ENCODE results near the gene GNA15.

The GNA15 gene

DNA sequence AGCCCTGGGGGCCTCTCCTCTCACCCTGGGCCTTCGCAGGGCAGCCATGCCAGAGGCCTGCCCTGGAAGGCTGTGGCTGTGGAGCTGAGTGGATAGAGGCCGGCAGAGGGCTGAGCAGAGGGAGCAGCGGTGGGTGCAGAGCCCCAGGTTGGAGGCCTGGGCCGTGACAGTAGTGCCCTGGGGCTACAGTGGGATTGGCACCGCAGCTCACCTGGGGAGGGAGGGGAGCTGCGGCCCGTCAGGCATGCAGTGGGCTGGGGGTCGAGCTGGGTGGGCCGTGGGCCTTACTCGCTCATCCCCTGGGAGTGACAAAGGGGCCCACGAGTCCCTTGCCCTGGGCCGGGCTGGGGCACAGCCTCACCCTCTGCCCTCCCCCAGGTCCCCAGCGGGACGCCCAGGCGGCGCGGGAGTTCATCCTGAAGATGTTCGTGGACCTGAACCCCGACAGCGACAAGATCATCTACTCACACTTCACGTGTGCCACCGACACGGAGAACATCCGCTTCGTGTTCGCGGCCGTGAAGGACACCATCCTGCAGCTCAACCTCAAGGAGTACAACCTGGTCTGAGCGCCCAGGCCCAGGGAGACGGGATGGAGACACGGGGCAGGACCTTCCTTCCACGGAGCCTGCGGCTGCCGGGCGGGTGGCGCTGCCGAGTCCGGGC, 15.1 kb upstream of the GNA15 start:
- in situ Hi-C loops (cut with HindIII; ENCODE audit: low sequenced_read_pairs): no loop called here

DNA sequence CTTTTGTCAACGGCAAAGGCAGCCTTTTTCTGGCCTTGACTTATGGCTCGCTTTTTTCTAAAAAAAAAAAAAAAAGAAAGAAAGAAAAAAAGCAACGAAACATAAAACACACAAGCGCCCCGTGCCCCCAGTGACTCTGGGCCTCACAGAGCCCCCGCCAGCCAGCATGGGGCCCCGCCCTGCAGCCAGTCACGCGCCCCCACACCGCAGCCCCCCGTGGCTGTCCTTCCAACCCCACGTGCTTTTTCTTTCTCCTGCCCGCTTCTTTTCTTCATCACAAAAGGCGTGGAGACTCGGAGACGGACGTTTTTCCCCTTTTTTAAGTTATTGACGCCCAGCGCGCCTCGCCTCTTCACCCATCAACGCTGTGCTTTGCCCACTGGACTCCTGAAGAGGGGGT, 14.4 kb upstream of the GNA15 start:
- in situ Hi-C loops (cut with HindIII; ENCODE audit: low sequenced_read_pairs): no loop called here

DNA sequence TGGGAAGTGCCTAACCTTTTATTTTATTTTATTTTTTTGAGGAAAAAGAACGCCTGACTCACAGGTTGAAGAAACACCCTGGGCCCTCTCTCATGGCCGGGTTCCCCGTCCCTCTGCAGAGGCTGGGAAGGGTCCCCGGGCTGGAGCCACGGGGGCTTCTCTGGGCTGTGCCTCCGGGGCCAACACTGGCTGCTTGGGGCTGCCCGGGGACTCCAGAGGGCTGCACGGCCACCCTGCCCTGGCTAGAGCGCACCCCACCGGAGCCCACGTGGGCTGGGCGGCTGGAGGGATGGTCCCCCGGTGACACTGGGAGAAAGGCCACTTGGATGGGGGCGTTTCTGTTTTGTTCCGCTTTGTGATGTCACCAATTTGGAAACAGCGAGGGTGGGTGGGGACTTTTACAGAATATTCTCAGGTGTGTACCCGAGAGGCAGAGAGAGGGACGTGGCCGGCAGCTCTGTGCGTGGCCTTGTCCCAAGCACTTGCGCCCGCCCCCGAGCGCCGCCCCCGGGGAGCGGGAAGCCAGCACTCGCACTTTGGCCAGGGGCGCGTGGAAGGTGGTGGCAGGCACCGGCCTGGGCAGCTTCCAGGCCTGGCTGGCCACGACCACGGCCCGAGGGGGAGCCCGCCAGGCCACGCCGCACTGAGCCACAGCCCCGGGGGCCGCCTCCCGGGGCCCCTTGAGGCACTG, 13.9 kb upstream of the GNA15 start:
- in situ Hi-C loops (cut with HindIII; ENCODE audit: low sequenced_read_pairs): no loop called here

DNA sequence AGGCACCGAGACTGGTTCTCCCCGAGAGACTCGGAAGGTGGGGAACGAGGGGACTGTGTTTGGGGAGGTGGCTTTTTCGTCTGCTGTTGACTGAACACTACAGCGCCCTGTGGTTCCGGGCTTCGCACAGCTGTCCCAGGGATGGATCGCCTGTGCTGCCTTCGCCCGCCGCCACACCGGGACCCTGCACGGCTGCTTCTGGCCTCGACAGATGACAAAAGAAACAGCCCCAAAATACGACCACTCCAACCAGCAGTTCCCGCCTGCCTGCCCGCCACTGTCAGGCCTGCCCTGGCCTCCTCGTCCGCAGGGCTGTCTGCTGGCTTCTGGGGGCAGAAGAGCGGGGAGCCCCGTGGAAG, 13.3 kb upstream of the GNA15 start:
- in situ Hi-C loops (cut with HindIII; ENCODE audit: low sequenced_read_pairs): no loop called here

DNA sequence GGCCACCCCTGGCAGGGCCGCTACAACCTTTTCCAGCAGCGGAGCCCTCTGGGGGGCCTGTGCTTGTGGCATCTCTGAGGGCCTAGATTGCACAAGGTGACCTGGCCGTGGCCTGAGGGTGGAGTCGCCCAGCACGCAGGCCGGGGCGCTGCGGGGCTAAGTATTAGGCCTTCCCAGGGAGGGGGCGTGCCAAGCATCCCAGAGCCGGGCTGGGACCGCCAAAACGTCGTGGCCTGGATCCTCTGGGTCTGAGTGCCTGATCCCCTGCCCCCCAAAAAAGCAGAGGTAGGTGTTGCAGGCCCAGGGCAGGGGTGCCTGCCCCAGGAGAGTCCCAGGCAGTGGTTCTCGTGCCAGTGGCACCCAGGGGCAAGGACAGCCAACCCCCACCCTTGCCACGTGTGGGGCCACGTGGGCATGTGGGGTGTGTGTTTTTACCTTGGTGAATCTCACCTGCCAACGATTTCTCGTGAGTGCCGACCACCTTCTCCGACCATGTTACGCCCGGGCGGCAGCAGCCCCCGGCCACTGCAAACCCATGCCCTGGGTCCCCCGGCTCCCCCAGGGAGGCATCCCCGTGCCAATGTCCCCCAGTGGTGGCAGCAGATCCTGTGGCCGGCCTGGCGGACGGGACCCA, 12.6 kb upstream of the GNA15 start:
- in situ Hi-C loops (cut with HindIII; ENCODE audit: low sequenced_read_pairs): no loop called here

DNA sequence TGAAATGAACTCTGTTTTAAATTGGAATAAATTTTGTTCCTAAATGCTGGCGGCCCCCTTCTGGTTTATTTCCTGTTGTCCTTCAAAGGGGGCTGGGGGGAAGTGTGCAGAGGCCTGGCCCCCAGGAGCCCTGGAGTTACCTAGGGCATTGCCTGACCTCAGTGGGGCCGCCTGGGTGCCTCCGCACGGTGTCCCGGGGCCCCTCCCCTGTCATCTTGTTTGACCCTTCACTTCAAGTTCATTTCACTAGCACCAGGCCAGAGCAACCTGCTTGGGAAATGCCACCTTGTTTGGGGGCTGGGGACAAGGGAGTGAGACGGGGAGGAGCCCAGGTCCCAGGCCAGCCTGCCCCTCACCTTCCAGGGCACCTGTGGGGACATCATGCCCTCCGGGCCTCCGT, 11.9 kb upstream of the GNA15 start:
- in situ Hi-C loops (cut with HindIII; ENCODE audit: low sequenced_read_pairs): no loop called here

DNA sequence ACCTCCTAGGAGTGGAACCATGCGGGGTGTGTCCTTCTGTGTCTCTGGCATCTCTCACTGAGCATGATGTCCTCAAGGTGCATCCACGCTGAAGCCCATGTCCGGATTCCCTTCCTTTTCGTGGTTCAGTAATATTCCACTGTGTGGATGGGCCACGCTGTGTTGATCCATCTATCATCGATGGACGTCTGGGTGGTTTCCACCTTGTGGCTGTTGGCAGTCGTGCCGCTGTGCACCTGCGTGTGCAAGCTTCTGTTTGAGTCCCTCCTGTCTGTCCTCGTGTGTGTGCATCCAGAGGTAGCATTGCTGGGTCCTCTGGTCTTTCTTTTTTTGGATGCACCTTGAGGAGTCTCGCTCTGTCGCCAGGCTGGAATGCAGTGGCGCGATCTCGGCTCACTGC, 11.2 kb upstream of the GNA15 start:
- in situ Hi-C loops (cut with HindIII; ENCODE audit: low sequenced_read_pairs): no loop called here

DNA sequence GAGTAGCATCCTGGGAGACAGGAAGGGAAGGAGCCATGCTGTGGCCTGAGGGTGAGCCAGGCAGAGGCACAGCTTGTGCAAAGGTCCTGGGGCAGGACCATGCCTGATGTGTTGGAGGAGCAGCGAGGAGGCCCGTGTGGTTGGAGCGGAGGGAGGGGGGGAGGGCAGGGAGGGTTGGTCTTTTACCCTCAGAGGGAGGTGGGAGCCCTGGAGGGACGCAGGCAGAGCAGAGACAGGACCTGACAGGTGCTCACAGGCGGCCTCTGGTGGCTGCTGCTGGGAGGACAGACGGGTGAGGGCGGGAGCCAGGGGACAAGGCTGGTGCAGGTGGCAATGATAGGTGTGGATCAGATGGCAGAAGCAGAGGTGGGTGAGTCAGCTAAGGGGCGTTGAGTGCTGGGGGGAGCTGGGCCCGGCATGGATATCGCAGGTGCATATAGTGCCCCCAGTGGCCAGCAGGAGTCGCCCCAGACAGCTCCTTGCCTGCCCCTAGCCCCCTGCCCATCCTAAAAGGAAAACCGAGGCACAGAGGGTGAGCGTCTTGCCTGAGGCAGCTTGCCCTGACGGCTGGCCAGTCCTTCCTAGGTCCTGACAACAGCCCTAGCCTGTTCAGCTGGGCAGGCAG, 9.8 kb upstream of the GNA15 start:
- in situ Hi-C loops (cut with HindIII; ENCODE audit: low sequenced_read_pairs): no loop called here

DNA sequence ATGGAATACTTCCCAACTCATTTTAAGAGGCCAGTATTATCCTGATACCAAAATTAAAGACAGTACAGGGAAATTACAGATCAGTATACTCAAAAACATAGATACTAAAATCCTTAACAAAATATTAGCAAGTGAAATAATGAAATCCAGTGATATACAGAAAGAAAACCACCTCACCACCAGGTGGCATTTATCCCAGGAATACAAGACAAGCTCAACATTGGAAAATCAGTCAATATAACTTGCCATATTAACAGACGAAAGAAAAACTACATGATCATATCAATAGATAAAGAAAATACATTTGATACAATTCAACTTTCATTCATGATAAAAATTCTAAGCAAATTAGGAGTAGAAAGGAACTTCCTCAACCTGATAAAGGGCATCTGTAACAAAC, 6.7 kb upstream of the GNA15 start:
- in situ Hi-C loops (cut with HindIII; ENCODE audit: low sequenced_read_pairs): no loop called here

DNA sequence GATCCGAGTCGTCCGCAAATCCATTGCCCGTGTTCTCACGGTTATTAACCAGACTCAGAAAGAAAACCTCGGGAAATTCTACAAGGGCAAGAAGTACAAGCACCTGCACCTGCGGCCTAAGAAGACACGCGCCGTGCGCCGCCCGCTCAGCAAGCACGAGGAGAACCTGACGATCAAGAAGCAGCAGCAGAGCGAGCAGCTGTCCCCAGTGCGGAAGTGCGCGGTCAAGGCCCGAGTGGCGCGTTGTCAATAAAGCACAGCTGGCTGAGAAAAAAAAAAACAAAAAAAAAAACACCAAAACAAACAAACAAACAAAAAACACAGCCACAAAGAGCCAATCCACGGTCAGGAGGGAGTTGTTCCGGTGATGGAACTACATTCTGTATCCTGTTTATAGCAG, 4.7 kb upstream of the GNA15 start:
- in situ Hi-C loops (cut with HindIII; ENCODE audit: low sequenced_read_pairs): no loop called here

DNA sequence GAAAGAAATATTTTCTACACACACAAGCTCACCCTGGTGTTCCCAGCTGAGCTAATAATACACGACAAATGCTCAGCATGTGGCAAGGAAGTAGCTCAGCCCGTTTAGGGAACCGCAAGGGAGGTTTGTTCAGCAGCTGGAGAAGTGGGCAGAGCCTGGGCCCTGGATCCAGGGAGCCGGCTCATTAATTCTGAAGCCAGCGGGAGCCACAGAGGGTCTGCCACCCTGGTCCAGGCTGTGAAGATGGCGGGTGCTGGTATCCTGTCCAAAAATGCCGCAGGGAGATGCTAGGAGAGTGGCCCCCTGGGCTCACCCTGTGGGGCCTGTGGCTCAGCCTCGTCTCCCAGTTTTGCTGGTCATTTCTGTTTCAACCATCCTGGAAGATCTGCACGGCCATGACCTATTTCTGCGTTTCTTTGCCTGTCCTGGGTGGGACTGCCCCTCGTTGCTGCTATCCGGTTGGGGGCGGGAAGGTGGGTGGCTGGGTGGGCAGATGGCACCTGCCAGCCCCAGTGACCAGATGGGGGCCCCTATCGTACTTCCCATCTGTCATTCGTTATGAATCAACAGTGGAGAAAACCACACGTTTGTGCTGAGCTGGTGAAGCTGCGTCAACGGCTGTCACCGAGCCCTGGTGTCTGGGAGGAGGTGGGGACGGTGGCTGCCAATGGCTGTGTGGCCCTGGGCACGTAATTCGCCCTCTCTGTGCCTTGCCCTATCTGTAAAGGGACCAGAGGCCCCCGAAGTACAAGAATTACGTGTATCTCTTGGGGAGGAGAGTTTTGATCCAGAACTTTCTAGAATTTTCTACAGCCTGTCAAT, 2.7 kb upstream of the GNA15 start:
- in situ Hi-C loops (cut with HindIII; ENCODE audit: low sequenced_read_pairs): no loop called here

DNA sequence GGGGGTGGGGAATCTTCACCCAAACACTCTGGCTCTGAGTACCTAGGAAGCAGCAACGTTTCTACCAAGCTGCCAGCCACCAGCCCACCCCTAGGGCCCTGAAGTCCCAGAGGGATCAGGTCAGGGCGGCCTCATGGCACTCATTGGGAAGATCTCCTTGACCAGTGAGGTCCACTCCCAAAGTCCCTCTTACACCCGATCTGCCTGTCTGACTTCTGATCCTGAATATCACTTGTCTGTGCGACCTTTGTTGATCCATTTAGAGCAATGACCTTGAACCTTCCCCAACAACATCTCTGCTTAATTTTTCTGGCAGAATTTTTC, 2.1 kb upstream of the GNA15 start:
- in situ Hi-C loops (cut with HindIII; ENCODE audit: low sequenced_read_pairs): no loop called here

DNA sequence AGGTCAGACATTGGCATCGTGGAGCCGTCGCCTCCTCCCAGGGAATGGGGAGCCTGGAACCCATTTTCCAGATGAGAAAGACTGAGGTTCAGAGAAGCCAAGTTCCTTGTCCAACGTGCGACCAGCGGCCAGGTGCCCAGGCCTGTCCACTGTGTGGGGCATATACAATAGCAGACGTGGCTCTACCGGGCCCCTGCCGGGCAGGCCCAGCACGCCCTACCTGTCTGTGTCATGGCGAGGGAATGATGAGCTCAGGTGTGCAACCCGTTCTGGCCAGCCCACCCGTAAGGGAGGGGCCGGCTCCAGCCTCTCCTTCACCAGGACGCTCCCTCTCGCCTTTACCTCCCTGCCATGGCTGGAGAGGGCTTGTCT, 837 bp downstream of the GNA15 start:
- in situ Hi-C loops (cut with HindIII; ENCODE audit: low sequenced_read_pairs): no loop called here

DNA sequence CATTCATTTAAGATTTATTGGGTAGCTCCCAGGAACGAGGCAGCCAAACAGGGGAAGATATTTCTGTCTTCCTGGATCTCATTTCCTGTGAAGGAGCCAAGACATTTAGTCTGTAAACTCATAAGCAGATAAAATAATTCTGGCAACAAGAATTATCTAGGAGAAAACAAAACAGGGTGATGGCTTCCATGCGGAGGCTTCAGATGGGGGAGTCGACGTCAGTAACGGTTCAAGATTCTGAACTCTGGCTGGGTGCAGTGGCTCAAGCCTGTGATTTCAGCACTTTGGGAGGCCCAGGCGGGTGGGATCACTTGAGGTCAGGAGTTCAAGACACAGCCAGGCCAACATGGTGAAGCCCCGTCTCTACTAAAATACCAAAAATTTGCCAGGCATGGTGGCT, 1.3 kb downstream of the GNA15 start:
- in situ Hi-C loops (cut with HindIII; ENCODE audit: low sequenced_read_pairs): no loop called here

DNA sequence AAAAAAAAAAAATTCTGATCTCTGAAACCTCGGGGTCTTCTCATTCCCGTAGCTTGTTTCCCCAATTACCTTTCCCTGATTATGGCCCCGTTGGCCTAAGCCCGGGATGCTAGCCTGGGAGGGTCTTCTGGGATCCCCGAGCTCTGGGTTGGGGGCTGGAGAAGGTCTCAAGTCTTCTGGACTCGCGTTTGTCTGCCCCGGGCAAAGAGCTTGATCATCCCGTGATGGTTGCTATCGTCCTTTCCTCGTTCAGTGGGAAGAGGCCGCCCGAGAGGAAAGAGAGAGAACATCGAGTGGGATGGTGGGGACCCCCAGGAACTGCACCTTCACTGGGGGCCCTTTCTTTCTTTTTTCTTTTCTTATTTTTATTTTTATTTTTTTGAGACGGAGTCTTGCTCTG, 2.4 kb downstream of the GNA15 start:
- in situ Hi-C loops (cut with HindIII; ENCODE audit: low sequenced_read_pairs): no loop called here

DNA sequence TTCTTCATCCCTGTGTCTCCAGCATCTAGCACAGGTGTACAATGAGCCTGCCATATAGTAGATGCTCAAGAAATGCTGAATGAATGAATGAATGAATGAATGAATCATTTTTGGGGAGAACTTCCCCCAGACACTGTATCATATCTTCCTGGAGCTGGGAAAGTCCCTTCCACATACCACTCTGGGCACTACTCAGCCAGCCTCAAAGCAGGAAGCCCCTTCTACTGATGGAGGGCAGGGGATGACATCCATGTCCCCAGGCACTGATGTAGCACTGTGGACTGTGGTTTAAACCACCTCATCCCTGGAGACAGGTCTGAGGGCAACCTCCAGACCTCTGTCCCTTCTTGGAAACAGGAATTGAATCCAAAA, 4.8 kb downstream of the GNA15 start:
- in situ Hi-C loops (cut with HindIII; ENCODE audit: low sequenced_read_pairs): no loop called here

DNA sequence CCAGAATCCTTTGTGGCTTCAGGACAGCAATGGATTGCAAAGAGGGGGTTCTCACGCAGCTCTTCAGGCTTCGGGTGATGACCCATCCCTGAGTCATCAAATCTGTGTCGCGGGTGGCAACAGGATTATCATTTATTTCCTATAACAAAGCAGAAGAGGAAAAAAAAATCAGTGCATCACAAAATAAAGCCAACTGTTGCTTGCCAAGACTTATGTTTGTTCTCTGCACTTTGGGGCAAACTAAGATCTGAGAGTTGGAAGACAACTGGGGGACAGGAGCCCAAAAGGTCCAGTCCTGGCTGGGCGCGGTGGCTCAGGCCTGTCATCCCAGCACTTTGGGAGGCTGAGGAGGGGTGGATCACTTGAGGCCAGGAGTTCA, 6.4 kb downstream of the GNA15 start:
- in situ Hi-C loops (cut with HindIII; ENCODE audit: low sequenced_read_pairs): no loop called here

DNA sequence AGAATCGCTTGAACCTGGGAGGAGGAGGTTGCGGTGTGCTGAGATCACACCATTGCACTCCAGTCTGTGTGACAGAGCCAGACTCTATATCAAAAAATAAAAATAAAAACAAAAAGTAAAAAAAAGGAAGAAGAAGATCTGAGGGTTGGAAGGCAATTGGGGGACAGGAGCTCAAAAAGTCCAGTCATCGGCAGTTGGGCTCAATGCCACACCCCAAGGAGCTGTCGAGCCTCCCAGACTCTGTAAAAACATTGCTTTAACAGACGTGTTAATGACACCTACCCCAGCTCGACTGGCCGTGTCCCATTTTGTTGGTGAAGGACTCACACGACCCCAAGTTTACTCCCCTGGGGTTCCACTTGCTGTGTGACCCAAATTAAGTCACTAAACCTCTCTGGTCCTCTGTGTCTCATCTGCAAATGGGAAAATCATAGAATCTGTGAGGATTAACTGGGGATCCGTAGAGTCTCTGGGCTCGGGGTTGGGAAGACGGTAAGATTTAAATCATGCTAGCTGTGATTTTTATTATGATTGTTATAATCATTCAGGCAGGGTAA, 7.0 kb downstream of the GNA15 start:
- in situ Hi-C loops (cut with HindIII; ENCODE audit: low sequenced_read_pairs): no loop called here

DNA sequence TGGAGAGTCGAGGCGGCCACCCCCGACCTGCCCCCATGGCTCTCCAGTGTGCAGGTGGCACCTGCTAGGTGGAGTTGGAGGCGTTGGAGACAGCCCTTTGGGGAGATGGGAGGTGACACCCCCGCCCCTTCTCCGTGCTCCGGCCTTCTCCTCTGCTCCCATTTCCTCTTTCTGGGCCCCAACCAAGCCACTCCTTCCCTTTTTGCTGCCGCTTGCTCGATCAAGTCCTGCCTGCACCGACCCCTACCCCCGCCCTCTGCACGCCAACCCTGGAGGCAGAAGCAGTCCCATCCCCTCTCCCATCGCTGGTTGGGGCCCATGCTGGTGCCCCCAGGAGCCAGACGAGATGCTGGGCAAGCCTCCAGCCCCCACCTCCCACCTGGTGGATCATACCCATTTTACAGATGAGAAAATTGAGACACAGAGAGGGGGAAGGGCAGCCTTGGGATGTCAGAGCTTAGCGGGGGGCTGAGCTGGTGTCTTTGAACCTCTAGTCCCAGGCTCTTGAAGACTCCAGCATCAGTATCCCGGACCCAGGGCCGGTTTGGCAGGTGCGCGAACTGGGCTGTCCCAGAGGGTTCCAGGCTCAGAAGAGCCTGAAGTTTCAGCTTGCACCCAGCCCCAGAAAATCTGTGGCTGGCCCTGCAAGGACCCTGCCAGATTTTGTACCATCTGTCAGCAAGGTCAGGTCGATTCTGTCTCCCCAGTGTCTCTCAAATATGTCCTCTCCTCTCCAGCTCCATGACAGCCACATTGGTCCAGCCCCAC, 10.3 kb downstream of the GNA15 start:
- in situ Hi-C loops (cut with HindIII; ENCODE audit: low sequenced_read_pairs): no loop called here

DNA sequence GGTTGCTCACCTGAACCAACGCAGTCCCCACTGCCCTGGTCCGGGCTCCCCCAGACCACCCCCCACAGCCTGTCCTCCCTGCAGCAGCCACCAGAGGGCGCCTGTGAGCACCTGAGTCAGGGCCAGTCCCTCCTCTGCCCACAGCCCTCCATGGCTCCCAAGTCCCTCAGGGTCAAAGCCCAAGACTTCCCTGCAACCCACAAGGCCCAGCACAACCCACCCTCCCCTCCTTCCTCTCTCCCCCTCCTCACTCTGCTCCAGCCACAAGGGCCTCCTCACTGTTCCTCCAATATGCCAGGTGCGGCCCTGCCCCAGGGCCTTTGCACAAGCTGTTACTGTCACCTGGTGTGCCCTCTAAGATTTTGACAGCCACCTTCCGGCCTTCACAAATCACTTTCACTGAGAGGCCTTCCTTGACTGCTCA, 10.9 kb downstream of the GNA15 start:
- in situ Hi-C loops (cut with HindIII; ENCODE audit: low sequenced_read_pairs): no loop called here

DNA sequence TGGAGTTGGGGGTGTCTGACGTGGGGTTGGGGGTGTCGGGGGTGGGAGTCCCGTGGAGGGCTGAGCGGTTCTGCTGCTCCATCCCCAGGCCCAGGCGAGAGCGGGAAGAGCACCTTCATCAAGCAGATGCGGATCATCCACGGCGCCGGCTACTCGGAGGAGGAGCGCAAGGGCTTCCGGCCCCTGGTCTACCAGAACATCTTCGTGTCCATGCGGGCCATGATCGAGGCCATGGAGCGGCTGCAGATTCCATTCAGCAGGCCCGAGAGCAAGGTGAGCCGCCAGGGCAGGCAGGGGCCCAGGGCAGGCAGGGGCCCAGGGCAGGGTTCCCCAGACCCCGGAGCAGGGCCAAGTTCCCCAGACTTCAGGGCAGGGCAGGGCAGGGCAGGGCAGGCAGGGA, 12.7 kb downstream of the GNA15 start:
- in situ Hi-C loops (cut with HindIII; ENCODE audit: low sequenced_read_pairs): no loop called here
